GM12872 (cell line): Measurements from ENCODE around the gene RGS7BP.

Source experiments
- TF ChIP-seq, protein P1 (sequence below): IDR thresholded peaks from 3 replicates; pipeline ENCODE4 v1.5.1; 2011; ENCODE audit warnings: low read depth, mild to moderate bottlenecking, low read length, moderate library complexity; ENCODE audit not compliant: insufficient read depth

The RGS7BP gene

GRCh38 chr5:64592730-64593341, 87.0 kb downstream of the RGS7BP start:
- TF ChIP-seq, protein P1, sequence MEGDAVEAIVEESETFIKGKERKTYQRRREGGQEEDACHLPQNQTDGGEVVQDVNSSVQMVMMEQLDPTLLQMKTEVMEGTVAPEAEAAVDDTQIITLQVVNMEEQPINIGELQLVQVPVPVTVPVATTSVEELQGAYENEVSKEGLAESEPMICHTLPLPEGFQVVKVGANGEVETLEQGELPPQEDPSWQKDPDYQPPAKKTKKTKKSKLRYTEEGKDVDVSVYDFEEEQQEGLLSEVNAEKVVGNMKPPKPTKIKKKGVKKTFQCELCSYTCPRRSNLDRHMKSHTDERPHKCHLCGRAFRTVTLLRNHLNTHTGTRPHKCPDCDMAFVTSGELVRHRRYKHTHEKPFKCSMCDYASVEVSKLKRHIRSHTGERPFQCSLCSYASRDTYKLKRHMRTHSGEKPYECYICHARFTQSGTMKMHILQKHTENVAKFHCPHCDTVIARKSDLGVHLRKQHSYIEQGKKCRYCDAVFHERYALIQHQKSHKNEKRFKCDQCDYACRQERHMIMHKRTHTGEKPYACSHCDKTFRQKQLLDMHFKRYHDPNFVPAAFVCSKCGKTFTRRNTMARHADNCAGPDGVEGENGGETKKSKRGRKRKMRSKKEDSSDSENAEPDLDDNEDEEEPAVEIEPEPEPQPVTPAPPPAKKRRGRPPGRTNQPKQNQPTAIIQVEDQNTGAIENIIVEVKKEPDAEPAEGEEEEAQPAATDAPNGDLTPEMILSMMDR: no peak

GRCh38 chr5:64594025-64594424, 88.2 kb downstream of the RGS7BP start:
- TF ChIP-seq, protein P1: no peak

DNA sequence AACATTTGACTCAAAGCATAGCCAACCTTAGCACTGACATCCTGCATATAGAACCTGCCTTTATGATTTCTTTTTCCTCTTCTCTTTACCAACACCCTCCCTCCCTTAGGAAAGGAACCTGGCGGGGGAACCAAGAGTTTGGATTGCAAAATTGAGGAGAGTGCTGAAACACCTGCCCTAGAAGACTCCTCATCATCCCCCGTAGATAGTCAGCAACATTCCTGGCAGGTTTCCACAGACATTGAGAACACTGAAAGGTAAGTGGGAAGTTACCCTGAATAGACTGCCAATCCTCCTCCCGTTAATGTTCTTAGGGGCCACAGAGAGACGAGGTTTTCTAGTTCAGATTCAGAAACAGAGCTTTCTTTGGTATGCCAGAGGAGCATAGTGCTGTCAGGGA, 88.8 kb downstream of the RGS7BP start:
- TF ChIP-seq, protein P1: no peak

DNA sequence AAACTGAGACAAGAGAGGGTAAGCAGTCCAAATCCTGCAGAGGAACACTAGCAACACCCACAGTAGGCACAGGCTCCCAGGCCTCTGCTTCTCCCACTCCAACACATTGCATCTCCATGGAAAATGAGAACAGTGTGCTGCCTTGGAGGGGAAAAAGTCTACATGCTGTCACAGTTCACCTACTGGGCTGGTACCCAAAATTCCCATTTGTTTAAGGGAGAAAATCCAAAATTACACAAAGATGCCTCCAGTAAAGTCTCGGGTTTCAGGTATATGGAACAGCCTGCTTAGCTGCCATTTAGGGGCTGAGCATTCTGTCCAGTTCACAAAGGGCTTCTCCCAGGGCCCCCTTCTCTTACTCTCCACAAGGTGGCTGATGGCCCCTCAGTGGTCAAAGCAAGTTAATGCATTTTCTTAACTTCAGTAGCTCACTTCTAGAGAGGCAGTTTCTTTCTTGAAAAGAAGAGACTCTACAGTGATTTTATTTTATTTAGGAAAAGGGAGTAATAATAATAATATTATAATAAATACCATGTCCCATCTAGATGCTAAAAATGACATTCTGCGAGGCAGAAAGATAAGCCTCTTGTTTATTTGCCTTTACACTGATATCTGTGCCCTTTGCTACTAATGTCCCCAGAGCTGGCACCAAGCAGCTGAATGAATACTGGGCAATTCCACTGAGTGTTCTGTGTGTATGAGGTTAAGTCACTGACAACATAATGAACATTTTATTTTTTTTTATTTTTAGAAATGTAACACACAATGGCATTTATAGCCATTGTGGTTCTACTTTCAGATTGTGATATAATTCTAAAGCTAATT, 89.4 kb downstream of the RGS7BP start:
- TF ChIP-seq, protein P1: peak; percentile 37; the same call in 1 of the 3 replicates

DNA sequence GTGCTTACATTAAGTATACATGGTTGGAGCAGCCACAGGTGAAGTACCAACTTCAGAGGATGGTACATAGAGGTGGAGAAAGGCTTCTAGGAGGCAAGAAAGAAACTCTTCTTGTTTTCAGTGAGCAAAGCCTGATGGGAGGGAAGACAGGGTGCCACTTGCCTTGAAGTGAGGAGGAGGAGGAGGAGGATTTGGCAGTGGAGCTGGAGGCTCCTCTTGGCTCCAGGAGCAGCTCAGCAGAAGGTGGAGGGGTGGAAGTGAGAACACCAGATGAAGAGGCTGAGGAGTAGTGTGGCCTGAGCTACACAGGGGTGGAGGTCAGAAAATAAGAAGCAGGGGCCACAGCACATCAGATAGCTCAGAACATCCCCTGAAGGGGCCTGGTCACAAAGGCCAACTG, 93.4 kb downstream of the RGS7BP start:
- TF ChIP-seq, protein P1: no peak

GRCh38 chr5:64603676-64604075, 97.9 kb downstream of the RGS7BP start:
- TF ChIP-seq, protein P1: no peak

DNA sequence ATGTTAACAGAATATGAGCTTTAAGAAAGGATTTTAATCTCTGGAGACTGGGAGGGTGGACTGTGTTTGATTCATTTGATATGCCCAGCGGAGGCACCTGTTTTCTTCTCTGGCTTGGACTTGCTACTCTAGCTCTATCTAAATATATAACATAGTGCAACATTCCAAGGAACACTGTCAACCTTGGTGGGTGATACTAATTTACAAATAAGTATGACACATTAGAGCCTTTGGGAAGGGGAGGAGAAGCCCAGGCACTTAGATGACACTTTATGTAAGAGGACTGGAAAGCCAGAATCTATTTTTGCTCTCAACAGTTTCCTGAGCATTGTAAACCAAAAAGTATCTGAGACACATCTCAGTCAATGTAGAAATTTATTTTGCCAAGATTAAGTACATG, 101.1 kb downstream of the RGS7BP start:
- TF ChIP-seq, protein P1: no peak
